CD4-positive, alpha-beta T cell (primary cell): ENCODE results near the gene NUBPL. TPM values are rescaled to one million over a fixed set of nuclear protein-coding genes. Genes with fewer than 3 reads are reported as not detected.

Experiments used
- ATAC-seq: fragments of 200-7000 bp; cut with Tn5 transposase; one replicate; pipeline ENCODE4 v1.10.0; 2022; ENCODE audit warnings: mild to moderate bottlenecking; ENCODE audit not compliant: poor library complexity
- CTCF ChIA-PET: fragments of 350-600 bp; sonication (Branson Sonifier 250); formaldehyde crosslinking; loops from one replicate; lab custom pipeline; 2021; ENCODE audit warnings: antibody characterized with exemption, inconsistent platforms; lab: Charles Lee
- POLR2A ChIA-PET: fragments of 350-600 bp; sonication (Branson Sonifier 250); formaldehyde crosslinking; loops from one replicate; lab custom pipeline; 2021; ENCODE audit warnings: antibody characterized with exemption, inconsistent platforms; lab: Charles Lee
- DNase-seq, 14 experiments: peaks; one replicate each; pipeline ENCODE4 v3.0.0-alpha.2; 2013 to 2020; ENCODE audit warnings: mixed read lengths in 2 of 14
- H3K27ac ChIP-seq, 2 donors: one replicate each; pipeline versions ENCODE4 v1.5.1 to v1.7.0; 2013; ENCODE audit warnings: low read length in 2 of 2, low read depth in 1 of 2, mild to moderate bottlenecking in 1 of 2
- H3K27me3 ChIP-seq, 2 experiments: 1 replicate in 1 of 2; 2 replicates in 1 of 2; pipeline versions ENCODE4 v1.6.1 to v1.7.0; 2013; ENCODE audit warnings: low read length in 2 of 2, control low read depth in 1 of 2, mild to moderate bottlenecking in 1 of 2, moderate library complexity in 1 of 2; ENCODE audit not compliant: insufficient read depth in 2 of 2, control insufficient read depth in 1 of 2
- H3K36me3 ChIP-seq: one replicate; pipeline ENCODE4 v1.6.1; 2013; ENCODE audit warnings: low read length, control low read depth; ENCODE audit not compliant: insufficient read depth
- H3K4me1 ChIP-seq: one replicate; pipeline ENCODE4 v1.6.1; 2013; ENCODE audit warnings: low read length, control low read depth; ENCODE audit not compliant: insufficient read depth
- H3K4me3 ChIP-seq: one replicate; pipeline ENCODE4 v1.5.1; 2013; ENCODE audit warnings: mild to moderate bottlenecking, low read length, moderate library complexity
- H3K9me3 ChIP-seq, 2 experiments: 1 replicate in 1 of 2; 2 replicates in 1 of 2; pipeline versions ENCODE4 v1.6.1 to v1.7.0; 2013; ENCODE audit warnings: low read length in 2 of 2, mild to moderate bottlenecking in 2 of 2, control low read depth in 1 of 2, moderate library complexity in 1 of 2; ENCODE audit not compliant: control insufficient read depth in 1 of 2, insufficient read depth in 1 of 2
- H3K27ac Mint-ChIP-seq: one replicate; pipeline ENCODE4 v1.8.0; 2020; ENCODE audit warnings: mixed read lengths
- H3K27me3 Mint-ChIP-seq: one replicate; pipeline ENCODE4 v1.8.0; 2021; ENCODE audit warnings: mixed read lengths
- H3K36me3 Mint-ChIP-seq: one replicate; pipeline ENCODE4 v1.8.0; 2021; ENCODE audit warnings: low read depth, mixed read lengths
- H3K4me1 Mint-ChIP-seq: one replicate; pipeline ENCODE4 v1.8.0; 2021; ENCODE audit warnings: low read depth, mixed read lengths
- H3K4me3 Mint-ChIP-seq: one replicate; pipeline ENCODE4 v1.8.0; 2020; ENCODE audit warnings: mild to moderate bottlenecking, mixed read lengths
- H3K9me3 Mint-ChIP-seq: one replicate; pipeline ENCODE4 v1.8.0; 2020; ENCODE audit warnings: mixed read lengths
- intact Hi-C, 2 experiments: fragments of 100-400 bp; cut with DNase I in 1 of 2; cut with micrococcal nuclease in 1 of 2; formaldehyde crosslinking; loops; one replicate each; pipeline versions ENCODE4 v1.15.1 to v1.9.0; 2023 to 2025; cut with DNase I, micrococcal nuclease
- total RNA-seq, 174 experiments: library from RNA in 2 of 174; stranded (reverse) in 2 of 174; gene quantifications; one replicate each; pipeline ENCODE4 v1.2.3 and lab custom pipeline; 2021 to 2026
- TF ChIP-seq, protein P1 (sequence below): fragments of 200-600 bp; IDR thresholded peaks from one replicate; pipeline ENCODE4 v1.8.0; 2022; ENCODE audit warnings: antibody characterized with exemption, mild to moderate bottlenecking

Gene NUBPL
- total RNA-seq, 2 experiments from 2014 or later = 7.2 to 8.2 TPM

DNA sequence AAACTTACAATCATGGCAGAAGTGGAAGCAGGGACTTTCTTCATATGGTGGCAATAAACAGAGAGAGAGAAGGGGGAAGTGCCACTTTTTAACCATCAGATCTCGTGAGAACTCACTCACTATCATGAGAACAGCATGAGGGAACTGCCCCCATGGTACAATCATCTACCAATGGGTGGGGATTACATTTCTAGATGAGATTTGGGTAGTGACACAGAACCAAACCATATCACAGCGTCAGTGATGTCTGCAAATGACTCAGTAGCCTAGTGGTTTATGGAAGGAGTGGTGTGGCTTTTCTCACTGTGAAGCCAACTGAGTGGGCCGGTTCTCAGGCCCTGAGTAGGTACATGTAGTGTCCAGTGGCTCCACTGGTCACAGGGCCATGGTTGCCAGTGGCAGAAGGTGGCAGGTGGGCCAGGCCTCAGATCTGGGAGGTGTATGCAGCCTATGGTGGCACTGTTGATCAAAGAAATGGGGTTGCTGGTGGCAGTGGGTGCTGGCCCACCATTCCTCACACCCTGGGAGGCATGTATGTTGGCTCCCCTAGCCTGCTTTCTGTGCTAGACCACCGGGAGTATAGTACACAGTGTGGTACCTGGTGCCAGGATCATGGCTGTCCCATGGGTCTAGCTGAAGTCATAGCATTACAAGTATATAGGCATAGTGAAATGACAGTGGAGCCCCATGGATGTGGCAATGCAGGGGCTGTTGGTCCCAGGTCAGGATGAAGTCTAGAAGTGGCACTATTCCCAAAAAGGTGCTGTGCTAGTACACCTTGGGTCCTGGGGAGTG lies 191.9 kb downstream of the NUBPL start:
- H3K4me3 Mint-ChIP-seq = no peak overlapping the region
- no peaks in the 10 kb centered on the region for H3K27me3 ChIP-seq
- no peak overlapping the region for H3K27ac Mint-ChIP-seq
- H3K36me3 Mint-ChIP-seq = peaks cover 72% of the 10 kb centered on the region
- H3K9me3 ChIP-seq = peaks cover 18 to 25% of the 10 kb centered on the region in 2 experiments
- TF ChIP-seq, protein P1, sequence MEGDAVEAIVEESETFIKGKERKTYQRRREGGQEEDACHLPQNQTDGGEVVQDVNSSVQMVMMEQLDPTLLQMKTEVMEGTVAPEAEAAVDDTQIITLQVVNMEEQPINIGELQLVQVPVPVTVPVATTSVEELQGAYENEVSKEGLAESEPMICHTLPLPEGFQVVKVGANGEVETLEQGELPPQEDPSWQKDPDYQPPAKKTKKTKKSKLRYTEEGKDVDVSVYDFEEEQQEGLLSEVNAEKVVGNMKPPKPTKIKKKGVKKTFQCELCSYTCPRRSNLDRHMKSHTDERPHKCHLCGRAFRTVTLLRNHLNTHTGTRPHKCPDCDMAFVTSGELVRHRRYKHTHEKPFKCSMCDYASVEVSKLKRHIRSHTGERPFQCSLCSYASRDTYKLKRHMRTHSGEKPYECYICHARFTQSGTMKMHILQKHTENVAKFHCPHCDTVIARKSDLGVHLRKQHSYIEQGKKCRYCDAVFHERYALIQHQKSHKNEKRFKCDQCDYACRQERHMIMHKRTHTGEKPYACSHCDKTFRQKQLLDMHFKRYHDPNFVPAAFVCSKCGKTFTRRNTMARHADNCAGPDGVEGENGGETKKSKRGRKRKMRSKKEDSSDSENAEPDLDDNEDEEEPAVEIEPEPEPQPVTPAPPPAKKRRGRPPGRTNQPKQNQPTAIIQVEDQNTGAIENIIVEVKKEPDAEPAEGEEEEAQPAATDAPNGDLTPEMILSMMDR = no peak
- H3K4me1 ChIP-seq = no peaks in the 10 kb centered on the region
- peaks cover 24% of the 10 kb centered on the region for H3K9me3 Mint-ChIP-seq
- H3K36me3 ChIP-seq = no peaks in the 10 kb centered on the region
- no peak overlapping the region for H3K27ac ChIP-seq
- intact Hi-C loops = no loop called here
- ChIA-PET CTCF (no interaction called here), POLR2A (no interaction called here)
- H3K4me3 ChIP-seq = no peak overlapping the region
- peaks cover 5% of the 10 kb centered on the region for H3K4me1 Mint-ChIP-seq
- DNase-seq (no peak), ATAC-seq (no peak)
- H3K27me3 Mint-ChIP-seq = no peaks in the 10 kb centered on the region

DNA sequence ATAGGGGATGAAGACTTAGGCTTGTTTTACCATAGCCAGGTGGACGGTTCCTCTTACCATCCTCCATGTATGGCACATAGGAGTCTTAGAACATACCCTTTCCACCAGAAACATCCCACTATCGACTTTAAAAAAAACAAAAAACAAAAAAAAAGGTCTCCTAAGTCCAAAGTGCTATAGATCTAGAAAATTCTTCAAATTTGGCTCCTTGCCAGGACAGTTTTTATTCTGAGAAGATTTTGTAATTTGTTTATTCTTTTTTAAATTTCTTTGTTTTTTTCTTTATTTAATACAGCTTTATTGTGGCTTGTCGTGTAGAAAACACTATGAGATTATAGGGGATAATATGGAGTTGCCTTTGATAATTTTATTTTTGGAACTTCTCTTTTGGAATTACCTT lies 197.7 kb downstream of the NUBPL start:
- Histone ChIP-seq H3K4me3 (no peak overlapping the region), H3K27me3 (no peaks in the 10 kb centered on the region), H3K27ac (no peak overlapping the region), H3K9me3 (no peaks in the 10 kb centered on the region), H3K36me3 (no peaks in the 10 kb centered on the region), H3K4me1 (no peaks in the 10 kb centered on the region)
- Mint-ChIP-seq H3K27ac (no peak overlapping the region), H3K27me3 (no peaks in the 10 kb centered on the region), H3K36me3 (peaks cover 28% of the 10 kb centered on the region), H3K4me1 (peaks cover 5% of the 10 kb centered on the region), H3K4me3 (no peak overlapping the region), H3K9me3 (peaks cover 8% of the 10 kb centered on the region)
- intact Hi-C loops = no loop called here
- ChIA-PET POLR2A (no interaction called here), CTCF (no interaction called here)
- DNase-seq (no peak), ATAC-seq (no peak)
- TF ChIP-seq, protein P1 = no peak

- peaks cover 5% of the 10 kb centered on the region for H3K9me3 Mint-ChIP-seq
- intact Hi-C loops = no loop called here
- no peaks in the 10 kb centered on the region for H3K36me3 ChIP-seq
- ChIA-PET POLR2A (no interaction called here), CTCF (no interaction called here)
- no peak overlapping the region for H3K4me3 ChIP-seq
- peaks cover 25% of the 10 kb centered on the region for H3K36me3 Mint-ChIP-seq
- no peaks in the 10 kb centered on the region for H3K27me3 ChIP-seq
- no peaks in the 10 kb centered on the region for H3K27me3 Mint-ChIP-seq
- H3K27ac Mint-ChIP-seq = no peak overlapping the region
- no peak for DNase-seq
- no peak overlapping the region for H3K27ac ChIP-seq
- no peak for ATAC-seq
- TF ChIP-seq, protein P1 = no peak
- peaks cover 5% of the 10 kb centered on the region for H3K4me1 Mint-ChIP-seq
- H3K4me3 Mint-ChIP-seq = no peak overlapping the region
- no peaks in the 10 kb centered on the region for H3K4me1 ChIP-seq
- H3K9me3 ChIP-seq = no peaks in the 10 kb centered on the region
Observed at GRCh38 chr14:31760277-31760676, 199.1 kb downstream of the NUBPL start.
